BLaER1 treated with 17β-estradiol and CSF1 and Interleukin-3, amounts not matched to agents 10 nM and 100 nM (cell line): ENCODE data around the gene MADCAM1.

Experiments used
- H3K27ac ChIP-seq, 11 experiments: shearing (Covaris generic); formaldehyde crosslinking; 2 replicates each; pipeline ENCODE4 v1.8.1; 2022
- H3K27me3 ChIP-seq, 11 experiments: shearing (Covaris generic); formaldehyde crosslinking; 2 replicates each; pipeline ENCODE4 v1.8.1; 2022
- H3K36me3 ChIP-seq, 11 experiments: shearing (Covaris generic); formaldehyde crosslinking; 2 replicates each; pipeline ENCODE4 v1.8.1; 2022
- H3K4me1 ChIP-seq, 10 experiments: shearing (Covaris generic); formaldehyde crosslinking; 2 replicates each; pipeline ENCODE4 v1.8.1; 2022
- H3K4me2 ChIP-seq, 11 experiments: shearing (Covaris generic); formaldehyde crosslinking; 2 replicates each; pipeline ENCODE4 v1.8.1; 2022
- H3K4me3 ChIP-seq, 10 experiments: shearing (Covaris generic); formaldehyde crosslinking; 2 replicates each; pipeline ENCODE4 v1.8.1; 2022
- H3K9ac ChIP-seq, 11 experiments: shearing (Covaris generic); formaldehyde crosslinking; 2 replicates each; pipeline ENCODE4 v1.8.1; 2022
- H3K9me3 ChIP-seq, 11 experiments: shearing (Covaris generic); formaldehyde crosslinking; replicated peaks in 1 of 11; 2 replicates each; pipeline ENCODE4 v1.8.1; 2022
- H4K20me1 ChIP-seq, 11 experiments: shearing (Covaris generic); formaldehyde crosslinking; 2 replicates each; pipeline ENCODE4 v1.8.1; 2022
- Cebpa-rat ChIP-seq, 11 experiments: shearing (Covaris generic); IDR thresholded peaks; 2 replicates each; pipeline ENCODE4 v1.8.1; 2022

MADCAM1 gene

GRCh38 chr19:463483-464207 lies 32.6 kb upstream of the MADCAM1 start:
- H3K9ac ChIP-seq, result no peak overlapping the region

GRCh38 chr19:464208-464545 lies 32.1 kb upstream of the MADCAM1 start:
- peaks cover 9 to 30% (median 20%) of the 10 kb centered on the region in 11 experiments for H3K9me3 ChIP-seq
- H3K9ac ChIP-seq, result no peak overlapping the region
- no peak overlapping the region for H3K4me2 ChIP-seq

More at GRCh38 chr19:463483-464207, 32.6 kb upstream of the MADCAM1 start:
- H4K20me1 ChIP-seq, result no peaks in the 10 kb centered on the region
- H3K4me2 ChIP-seq, result no peak overlapping the region
- no peak for TF ChIP-seq Cebpa-rat (IDR thresholded peaks at IDR 0.05)
- no peak overlapping the region for H3K4me3 ChIP-seq
- no peaks in the 10 kb centered on the region for H3K36me3 ChIP-seq
- H3K9me3 ChIP-seq, result peaks cover 14 to 35% (median 26%) of the 10 kb centered on the region in 11 experiments
- no peak overlapping the region for H3K27ac ChIP-seq
- peaks cover 0 to under 1% (median 0%) of the 10 kb centered on the region in 10 experiments; a peak in 1 of 20 replicates for H3K4me1 ChIP-seq
- H3K27me3 ChIP-seq, result no peaks in the 10 kb centered on the region

GRCh38 chr19:465056-465816 lies 31.1 kb upstream of the MADCAM1 start:
- H3K9me3 ChIP-seq, result peaks cover 0 to 21% (median 11%) of the 10 kb centered on the region in 11 experiments; a peak in 13 of 22 replicates
- peaks cover 0 to 11% (median 2%) of the 10 kb centered on the region in 10 experiments; a peak in 6 of 20 replicates for H3K4me1 ChIP-seq
- TF ChIP-seq Cebpa-rat (IDR thresholded peaks at IDR 0.05), result no peak
- H3K36me3 ChIP-seq, result no peaks in the 10 kb centered on the region
- no peak overlapping the region for H3K9ac ChIP-seq
- H3K27ac ChIP-seq, result no peak overlapping the region
- no peaks in the 10 kb centered on the region for H4K20me1 ChIP-seq
- no peak overlapping the region for H3K4me2 ChIP-seq
- no peaks in the 10 kb centered on the region for H3K27me3 ChIP-seq
- H3K4me3 ChIP-seq, result no peak overlapping the region

More at GRCh38 chr19:464208-464545, 32.1 kb upstream of the MADCAM1 start:
- Histone ChIP-seq H3K4me3 (no peak overlapping the region), H3K36me3 (no peaks in the 10 kb centered on the region), H3K27me3 (no peaks in the 10 kb centered on the region), H3K27ac (no peak overlapping the region), H3K4me1 (peaks cover 0 to 6% (median 2%) of the 10 kb centered on the region in 10 experiments; a peak in 6 of 20 replicates), H4K20me1 (no peaks in the 10 kb centered on the region)
- no peak for TF ChIP-seq Cebpa-rat (IDR thresholded peaks at IDR 0.05)

GRCh38 chr19:467554-467953 lies 28.7 kb upstream of the MADCAM1 start:
- Histone ChIP-seq H3K4me2 (no peak overlapping the region), H3K27me3 (no peaks in the 10 kb centered on the region), H3K4me1 (peaks cover 0 to 11% (median 4%) of the 10 kb centered on the region in 10 experiments; a peak in 6 of 20 replicates), H3K9me3 (peaks cover 0 to 14% (median 6%) of the 10 kb centered on the region in 11 experiments; a peak in 12 of 22 replicates), H4K20me1 (no peaks in the 10 kb centered on the region; a peak in 1 of 22 replicates), H3K36me3 (no peaks in the 10 kb centered on the region), H3K4me3 (no peak overlapping the region), H3K9ac (no peak overlapping the region), H3K27ac (no peak overlapping the region)
- TF ChIP-seq Cebpa-rat (IDR thresholded peaks at IDR 0.05), result no peak

GRCh38 chr19:468587-469256 lies 27.6 kb upstream of the MADCAM1 start:
- no peaks in the 10 kb centered on the region for H3K27me3 ChIP-seq
- H3K36me3 ChIP-seq, result no peaks in the 10 kb centered on the region
- H3K4me1 ChIP-seq, result peaks cover 0 to 11% (median 4%) of the 10 kb centered on the region in 10 experiments; a peak in 6 of 20 replicates
- peaks cover 0 to 6% (median 5%) of the 10 kb centered on the region in 11 experiments; a peak in 10 of 22 replicates for H3K9me3 ChIP-seq
- no peak overlapping the region for H3K9ac ChIP-seq
- no peak overlapping the region for H3K27ac ChIP-seq
- no peak for TF ChIP-seq Cebpa-rat (IDR thresholded peaks at IDR 0.05)
- no peak overlapping the region for H3K4me3 ChIP-seq
- H4K20me1 ChIP-seq, result no peaks in the 10 kb centered on the region; a peak in 1 of 22 replicates
- H3K4me2 ChIP-seq, result peak overlapping the region in 3 of 11 experiments; percentile 9 to 43 (median 20); a peak in 4 of 22 replicates

GRCh38 chr19:469833-470232 lies 26.5 kb upstream of the MADCAM1 start:
- no peak for TF ChIP-seq Cebpa-rat (IDR thresholded peaks at IDR 0.05)
- Histone ChIP-seq H3K9ac (no peak overlapping the region), H3K4me2 (no peak overlapping the region), H3K9me3 (no peaks in the 10 kb centered on the region), H3K4me3 (no peak overlapping the region), H3K27me3 (no peaks in the 10 kb centered on the region), H4K20me1 (no peaks in the 10 kb centered on the region; a peak in 1 of 22 replicates), H3K27ac (no peak overlapping the region), H3K36me3 (no peaks in the 10 kb centered on the region), H3K4me1 (peaks cover 0 to 11% (median 4%) of the 10 kb centered on the region in 10 experiments; a peak in 6 of 20 replicates)

- no peaks in the 10 kb centered on the region for H3K27me3 ChIP-seq
- H3K4me2 ChIP-seq, result no peak overlapping the region
- H3K9ac ChIP-seq, result no peak overlapping the region
- no peak overlapping the region for H3K4me3 ChIP-seq
- TF ChIP-seq Cebpa-rat (IDR thresholded peaks at IDR 0.05), result no peak
- H3K27ac ChIP-seq, result no peak overlapping the region; a peak in 1 of 22 replicates
- H3K36me3 ChIP-seq, result no peaks in the 10 kb centered on the region
- H3K9me3 ChIP-seq, result no peaks in the 10 kb centered on the region
- peaks cover 0 to 11% (median 4%) of the 10 kb centered on the region in 10 experiments; a peak in 6 of 20 replicates for H3K4me1 ChIP-seq
- H4K20me1 ChIP-seq, result no peaks in the 10 kb centered on the region; a peak in 1 of 22 replicates
These were observed 25.6 kb upstream of the MADCAM1 start for GRCh38 chr19:470701-471100.

- Histone ChIP-seq H3K9me3 (no peaks in the 10 kb centered on the region), H3K9ac (no peak overlapping the region), H3K4me3 (no peak overlapping the region), H4K20me1 (no peaks in the 10 kb centered on the region; a peak in 1 of 22 replicates), H3K27ac (no peak overlapping the region), H3K4me1 (peaks cover 0 to 11% (median 4%) of the 10 kb centered on the region in 10 experiments; a peak in 6 of 20 replicates), H3K4me2 (no peak overlapping the region), H3K27me3 (no peaks in the 10 kb centered on the region), H3K36me3 (no peaks in the 10 kb centered on the region)
- TF ChIP-seq Cebpa-rat (IDR thresholded peaks at IDR 0.05), result no peak
These were observed 24.1 kb upstream of the MADCAM1 start for GRCh38 chr19:472005-472858.
